ENCODE measurements around the gene CYB561D1.

CYB561D1 gene

GRCh38 chr1:109521002-109521951 is 27.4 kb downstream of the CYB561D1 start:
- Histone ChIP-seq H3K36me3 (replicated peaks; ENCODE audit: insufficient read depth, low read length) (no peaks in the 10 kb centered on the region), H2AFZ (ENCODE audit: low read length) (no peak overlapping the region)

GRCh38 chr1:109522026-109522425 is 28.1 kb downstream of the CYB561D1 start:
- H2AFZ ChIP-seq (ENCODE audit: low read length), result no peak overlapping the region
- TF ChIP-seq EZH2 (optimal IDR thresholded peaks at IDR 0.05; ENCODE audit: low read depth, low read length), result no peak
- no peak for TF ChIP-seq CTCF (IDR thresholded peaks at IDR 0.05; ENCODE audit: low read length)
- no peak for TF ChIP-seq EZH2phosphoT487 (IDR thresholded peaks at IDR 0.05; ENCODE audit: low read length)

More at GRCh38 chr1:109521002-109521951, 27.4 kb downstream of the CYB561D1 start:
- no peaks in the 10 kb centered on the region for H3K9me3 ChIP-seq (replicated peaks; ENCODE audit: insufficient read depth, low read length)
- no peak for TF ChIP-seq EZH2phosphoT487 (IDR thresholded peaks at IDR 0.05; ENCODE audit: low read length)
- no peak for TF ChIP-seq EZH2 (optimal IDR thresholded peaks at IDR 0.05; ENCODE audit: low read depth, low read length)
- TF ChIP-seq CTCF (IDR thresholded peaks at IDR 0.05; ENCODE audit: low read length), result no peak
- H3K9ac ChIP-seq (ENCODE audit: low read length), result no peak overlapping the region
- no peaks in the 10 kb centered on the region for H3F3A ChIP-seq (ENCODE audit: insufficient read depth, low read length)
- no peak overlapping the region for H3K4me3 ChIP-seq (ENCODE audit: low read length)
- no peaks in the 10 kb centered on the region for H3K4me1 ChIP-seq (ENCODE audit: low read length)
- H3K9me2 ChIP-seq (replicated peaks; ENCODE audit: insufficient read depth, low read length), result no peaks in the 10 kb centered on the region
- no peak for DNase-seq
- no peaks in the 10 kb centered on the region for H4K20me1 ChIP-seq (ENCODE audit: insufficient read depth, low read length)
- no peaks in the 10 kb centered on the region for H3K79me2 ChIP-seq (ENCODE audit: low read length)
- H3K27me3 ChIP-seq (replicated peaks; ENCODE audit: insufficient read depth, low read length), result no peaks in the 10 kb centered on the region
- no peak overlapping the region for H3K27ac ChIP-seq (ENCODE audit: low read length)
- H3K4me2 ChIP-seq (ENCODE audit: low read depth, low read length), result no peak overlapping the region

GRCh38 chr1:109523706-109524105 is 29.8 kb downstream of the CYB561D1 start:
- Histone ChIP-seq H3K36me3 (replicated peaks; ENCODE audit: insufficient read depth, low read length) (no peaks in the 10 kb centered on the region), H3F3A (ENCODE audit: insufficient read depth, low read length) (no peaks in the 10 kb centered on the region), H3K27ac (ENCODE audit: low read length) (no peak overlapping the region), H3K9me2 (replicated peaks; ENCODE audit: insufficient read depth, low read length) (no peaks in the 10 kb centered on the region), H3K4me1 (ENCODE audit: low read length) (no peaks in the 10 kb centered on the region), H3K79me2 (ENCODE audit: low read length) (no peaks in the 10 kb centered on the region), H3K4me3 (ENCODE audit: low read length) (no peak overlapping the region), H2AFZ (ENCODE audit: low read length) (no peak overlapping the region), H3K27me3 (replicated peaks; ENCODE audit: insufficient read depth, low read length) (no peaks in the 10 kb centered on the region), H3K4me2 (ENCODE audit: low read depth, low read length) (no peak overlapping the region), H4K20me1 (ENCODE audit: insufficient read depth, low read length) (no peaks in the 10 kb centered on the region), H3K9me3 (replicated peaks; ENCODE audit: insufficient read depth, low read length) (no peaks in the 10 kb centered on the region), H3K9ac (ENCODE audit: low read length) (no peak overlapping the region)
- TF ChIP-seq EZH2 (optimal IDR thresholded peaks at IDR 0.05; ENCODE audit: low read depth, low read length) (no peak), CTCF (IDR thresholded peaks at IDR 0.05; ENCODE audit: low read length) (no peak), EZH2phosphoT487 (IDR thresholded peaks at IDR 0.05; ENCODE audit: low read length) (no peak)
- no peak for DNase-seq

More at GRCh38 chr1:109522026-109522425, 28.1 kb downstream of the CYB561D1 start:
- no peak overlapping the region for H3K4me2 ChIP-seq (ENCODE audit: low read depth, low read length)
- no peaks in the 10 kb centered on the region for H3K4me1 ChIP-seq (ENCODE audit: low read length)
- H3K9me2 ChIP-seq (replicated peaks; ENCODE audit: insufficient read depth, low read length), result no peaks in the 10 kb centered on the region
- no peaks in the 10 kb centered on the region for H3K79me2 ChIP-seq (ENCODE audit: low read length)
- H3K9me3 ChIP-seq (replicated peaks; ENCODE audit: insufficient read depth, low read length), result no peaks in the 10 kb centered on the region
- no peaks in the 10 kb centered on the region for H3F3A ChIP-seq (ENCODE audit: insufficient read depth, low read length)
- no peak overlapping the region for H3K4me3 ChIP-seq (ENCODE audit: low read length)
- no peaks in the 10 kb centered on the region for H3K36me3 ChIP-seq (replicated peaks; ENCODE audit: insufficient read depth, low read length)
- no peak overlapping the region for H3K27ac ChIP-seq (ENCODE audit: low read length)
- no peak for DNase-seq
- H3K27me3 ChIP-seq (replicated peaks; ENCODE audit: insufficient read depth, low read length), result no peaks in the 10 kb centered on the region
- no peak overlapping the region for H3K9ac ChIP-seq (ENCODE audit: low read length)
- H4K20me1 ChIP-seq (ENCODE audit: insufficient read depth, low read length), result no peaks in the 10 kb centered on the region
